ENCODE results near the gene UBE2B.
"Not testable (repeated sequence)": the region's sequence is repeated elsewhere in the genome, so short reads cannot be mapped to it uniquely, and the experiment has no call there.

UBE2B gene

DNA sequence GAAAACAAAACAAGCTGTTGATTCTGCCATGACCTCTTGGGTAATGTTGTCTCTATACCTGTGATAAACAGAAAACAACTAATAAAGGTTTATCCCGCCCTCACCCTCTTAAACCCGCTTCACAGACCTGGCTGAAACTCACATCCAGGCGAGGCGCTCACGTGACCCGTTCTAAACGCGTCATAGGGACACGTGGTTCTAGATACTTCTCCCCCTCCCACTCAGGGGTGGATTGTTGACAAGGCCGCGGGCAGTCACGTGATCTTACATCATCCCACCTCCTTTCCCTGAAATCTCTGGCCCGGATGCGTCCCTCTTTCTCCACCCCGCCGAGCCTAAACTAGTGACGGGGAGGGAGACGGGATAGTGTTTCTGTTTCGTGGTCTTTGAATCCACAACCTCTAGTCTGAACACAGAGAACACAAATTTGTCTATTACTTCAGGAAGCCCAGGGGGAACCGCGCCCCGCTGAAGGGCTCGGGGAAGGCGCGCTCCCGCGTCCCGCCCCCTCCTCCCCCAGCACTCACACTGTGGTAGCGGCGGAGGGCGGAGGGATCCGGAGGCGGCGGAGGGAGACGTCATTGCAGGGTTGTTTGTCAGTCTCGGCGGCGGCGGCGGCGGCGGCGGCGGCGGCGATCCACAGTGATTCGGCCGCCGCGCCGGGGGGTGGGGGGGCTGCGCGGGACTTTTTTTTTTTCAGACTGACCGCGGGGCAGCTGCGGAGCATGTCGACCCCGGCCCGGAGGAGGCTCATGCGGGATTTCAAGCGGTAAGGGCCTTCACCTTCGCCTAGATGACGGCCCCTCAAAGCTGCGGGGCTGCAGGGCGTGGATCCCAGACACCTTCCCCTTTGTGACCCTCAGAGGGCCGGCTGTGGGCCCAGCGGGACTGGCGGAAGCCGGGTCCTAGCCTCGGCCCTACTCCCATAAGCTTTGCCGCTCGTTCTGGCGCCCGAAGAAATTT, at the start of gene UBE2B:
UBE2B (plus strand) TSS at position 699 of the 963 bp plus-strand sequence; CDS start at position 726, 27 bp downstream.
- peak; percentile 95 to 99 for DNase-seq

DNA sequence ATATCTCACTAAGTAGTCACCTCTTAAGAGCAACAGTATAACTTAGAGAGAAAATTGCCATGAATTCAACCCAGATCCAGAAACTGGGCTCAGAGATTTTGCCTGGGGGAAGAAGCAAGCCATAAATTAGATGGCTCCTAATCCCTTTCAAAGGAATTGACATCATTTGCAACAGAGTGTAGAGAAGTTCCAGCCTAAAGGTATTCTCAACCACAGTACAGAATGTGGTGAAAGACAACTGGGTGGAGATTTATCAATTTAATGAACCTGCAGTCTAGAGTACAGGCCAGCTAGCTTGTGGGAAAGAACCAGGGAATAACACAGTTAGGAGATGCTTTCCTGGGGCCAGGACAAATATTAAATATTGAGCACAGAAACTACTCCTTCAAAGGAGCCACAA, 44.0 kb upstream of the UBE2B start:
- DNase-seq = no peak

- no peak for DNase-seq
Observed at GRCh38 chr5:134328619-134329018, 42.8 kb upstream of the UBE2B start.

DNA sequence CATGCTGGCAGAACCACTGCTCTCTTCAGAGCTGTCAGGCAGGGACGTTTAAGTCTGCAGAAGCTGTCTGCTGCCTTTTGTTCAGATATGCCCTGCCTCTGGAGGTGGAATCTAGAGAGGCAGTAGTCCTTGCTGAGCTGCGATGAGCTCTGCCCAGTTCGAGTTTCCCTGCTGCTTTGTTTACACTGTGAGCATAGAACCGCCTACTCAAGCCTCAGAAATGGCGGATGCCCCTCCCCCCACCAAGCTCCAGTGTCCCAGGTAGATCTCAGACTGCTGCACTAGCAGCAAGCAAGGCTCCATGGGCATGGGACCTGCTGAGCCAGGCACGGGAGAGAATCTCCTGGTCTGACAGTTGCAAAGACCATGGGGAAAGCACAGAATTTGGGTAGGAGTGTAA, 34.5 kb upstream of the UBE2B start:
- not testable (repeated sequence) for DNase-seq

DNA sequence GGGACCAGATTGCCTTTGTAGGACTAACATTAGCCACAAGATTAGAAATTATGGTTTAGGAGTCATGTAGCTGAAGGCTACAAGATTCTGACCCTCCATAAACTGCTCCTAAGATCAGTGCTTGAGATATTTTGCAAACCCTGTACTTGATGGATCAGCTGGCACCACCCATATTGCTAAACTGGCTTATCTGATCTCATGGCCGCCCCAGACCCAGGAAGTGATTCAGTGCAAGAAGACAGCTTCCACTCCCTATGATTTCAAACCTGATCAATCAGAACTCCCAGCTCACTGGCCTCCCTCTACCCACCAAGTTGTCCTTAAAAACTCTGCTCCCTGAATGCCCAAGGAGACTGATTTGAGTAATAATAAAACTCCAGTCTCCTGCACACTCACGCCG, 27.9 kb upstream of the UBE2B start:
- not testable (repeated sequence) for DNase-seq

GRCh38 chr5:134345476-134345875, 25.9 kb upstream of the UBE2B start:
- DNase-seq = not testable (repeated sequence)

DNA sequence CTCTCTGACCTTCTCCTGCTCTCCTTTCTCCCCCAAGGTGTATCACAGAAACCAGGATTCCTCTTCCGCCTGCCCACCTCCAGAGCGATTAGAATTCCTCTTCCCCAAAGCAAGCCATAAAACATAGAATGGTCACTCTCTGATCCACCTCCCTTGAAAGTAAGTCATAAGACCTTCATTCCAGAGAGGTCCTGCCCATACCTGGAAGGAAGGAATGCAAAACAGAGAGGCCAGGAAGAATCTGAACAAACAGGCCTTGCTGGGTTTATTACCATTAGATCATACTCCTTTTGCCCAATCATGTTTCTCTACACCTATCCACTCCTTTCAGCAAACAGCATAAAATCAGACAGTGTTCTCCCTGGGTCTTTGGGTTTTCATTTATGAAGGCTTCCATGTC, 25.4 kb upstream of the UBE2B start:
- no peak for DNase-seq

DNA sequence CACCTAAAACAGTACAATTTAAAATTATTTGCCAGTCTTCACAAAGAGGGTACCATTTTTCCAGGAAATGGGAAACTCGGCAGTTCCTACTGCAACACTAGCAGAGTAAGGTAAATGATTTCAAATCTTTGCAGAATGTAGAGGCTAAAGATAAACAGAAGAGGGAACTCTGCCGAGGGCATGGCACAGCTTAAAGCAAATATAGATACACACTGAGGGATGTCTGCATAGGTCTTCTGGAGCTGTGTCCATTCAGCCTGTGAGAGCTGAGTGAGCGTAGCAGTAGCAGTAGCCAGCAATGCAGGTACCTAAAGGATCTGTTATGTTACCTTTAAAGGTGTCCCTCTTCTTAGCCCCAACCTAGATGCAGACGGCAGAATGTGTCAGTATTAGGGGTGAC, 21.9 kb upstream of the UBE2B start:
- no peak for DNase-seq

GRCh38 chr5:134355681-134356080, 15.7 kb upstream of the UBE2B start:
- DNase-seq = no peak

GRCh38 chr5:134365604-134366003, 5.8 kb upstream of the UBE2B start:
- DNase-seq = no peak

GRCh38 chr5:134370311-134370870, 978 bp upstream of the UBE2B start:
- DNase-seq = no peak

GRCh38 chr5:134371834-134372340, 518 bp downstream of the UBE2B start:
- DNase-seq = no peak

- DNase-seq = not testable (repeated sequence)
Observed at GRCh38 chr5:134373633-134374032, 2.3 kb downstream of the UBE2B start.

GRCh38 chr5:134374232-134374631, 2.9 kb downstream of the UBE2B start:
- no peak for DNase-seq

GRCh38 chr5:134380346-134380745, 9.0 kb downstream of the UBE2B start:
- DNase-seq = no peak

DNA sequence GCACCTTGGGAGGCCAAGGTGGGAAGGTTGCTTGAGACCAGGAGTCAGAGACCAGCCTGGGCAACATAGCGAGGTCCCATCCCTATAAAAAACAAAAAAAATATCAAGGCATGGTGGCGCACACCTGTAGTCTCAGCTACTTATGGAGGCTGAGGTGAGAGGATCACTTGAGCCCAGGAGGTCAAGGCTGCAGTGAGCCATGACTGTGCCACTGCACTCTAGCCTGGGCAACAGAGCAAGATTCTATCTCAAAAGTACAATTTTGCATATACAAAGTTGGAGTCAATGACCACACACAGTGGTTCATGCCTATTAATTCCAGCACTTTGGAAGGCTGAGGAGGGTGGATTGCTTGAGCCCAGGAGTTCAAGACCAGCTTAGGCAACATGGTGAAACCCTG, 10.8 kb downstream of the UBE2B start:
- DNase-seq = not testable (repeated sequence)

DNA sequence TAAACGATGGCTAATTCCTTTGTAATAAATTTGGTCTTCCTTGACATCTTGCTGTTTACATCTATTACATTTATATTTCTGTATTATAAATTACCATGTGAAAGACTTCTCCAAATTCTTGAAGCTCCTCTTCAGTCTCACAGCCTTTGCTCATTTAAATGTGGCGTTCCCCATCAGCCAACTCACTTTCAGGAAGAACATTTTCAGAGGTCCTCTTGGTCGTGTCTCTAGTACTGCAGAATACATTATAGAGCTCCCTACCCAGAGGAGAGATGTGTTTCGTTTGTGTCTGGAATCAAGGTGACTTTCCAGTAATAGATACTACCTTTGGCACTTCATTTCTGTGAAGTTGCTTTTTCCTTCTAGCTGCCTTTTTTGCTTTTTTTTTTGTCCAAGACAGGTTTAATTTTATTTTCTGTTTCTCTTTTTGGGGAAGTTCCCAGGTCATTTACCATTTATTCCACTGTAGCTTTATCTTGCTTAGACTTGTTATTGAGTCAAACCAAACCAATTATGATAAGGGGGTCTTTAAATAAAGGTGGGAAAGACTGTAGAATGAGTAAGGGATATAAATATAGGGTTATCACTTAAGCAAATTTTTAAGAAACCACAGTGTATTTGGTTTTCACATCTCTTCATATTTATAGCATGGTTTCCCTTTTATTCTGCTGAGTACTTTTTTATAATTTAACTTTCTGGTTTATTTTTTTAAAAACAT, 12.8 kb downstream of the UBE2B start:
- DNase-seq = no peak

DNA sequence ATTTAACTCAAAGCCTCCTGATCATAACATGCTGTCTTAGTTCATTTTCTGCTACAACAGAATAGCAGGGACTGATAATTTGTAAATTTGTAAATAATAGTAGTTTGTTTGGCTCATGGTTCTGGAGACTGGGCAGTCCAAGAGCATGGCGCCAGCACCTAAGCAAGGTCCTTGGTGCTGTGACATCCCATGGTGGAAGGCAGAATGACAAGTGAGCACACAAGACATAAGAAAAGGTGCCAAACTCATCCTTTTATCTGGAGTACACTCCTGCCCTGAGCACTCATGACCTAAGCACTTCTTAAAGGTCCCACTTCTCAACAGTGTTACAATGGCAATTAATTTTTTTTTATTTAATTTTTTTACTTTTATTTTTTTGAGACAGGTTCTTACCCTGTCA, 16.1 kb downstream of the UBE2B start:
- no peak for DNase-seq

- no peak for DNase-seq
Observed at GRCh38 chr5:134392301-134392700, 20.9 kb downstream of the UBE2B start.

DNA sequence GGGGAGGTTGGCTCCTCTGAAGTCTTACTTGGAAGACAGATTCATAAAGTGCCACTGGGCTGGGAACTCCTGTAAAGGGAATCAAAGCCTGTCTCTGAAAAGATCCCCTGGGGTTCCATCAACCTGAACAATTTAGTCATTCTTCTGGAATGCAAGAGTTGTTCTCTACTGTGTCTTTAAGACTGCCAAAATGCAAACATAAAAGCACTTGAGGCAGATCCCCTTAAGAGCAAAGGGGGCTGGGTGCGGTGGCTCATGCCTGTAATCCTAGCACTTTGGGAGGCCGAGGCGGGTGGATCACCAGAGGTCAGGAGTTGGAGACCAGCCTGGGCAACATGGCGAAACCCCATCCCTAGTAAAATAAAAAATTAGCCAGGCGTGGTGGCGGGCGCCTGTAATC, 23.6 kb downstream of the UBE2B start:
- DNase-seq = no peak

- no peak for DNase-seq
Observed at GRCh38 chr5:134396274-134396673, 24.9 kb downstream of the UBE2B start.

DNA sequence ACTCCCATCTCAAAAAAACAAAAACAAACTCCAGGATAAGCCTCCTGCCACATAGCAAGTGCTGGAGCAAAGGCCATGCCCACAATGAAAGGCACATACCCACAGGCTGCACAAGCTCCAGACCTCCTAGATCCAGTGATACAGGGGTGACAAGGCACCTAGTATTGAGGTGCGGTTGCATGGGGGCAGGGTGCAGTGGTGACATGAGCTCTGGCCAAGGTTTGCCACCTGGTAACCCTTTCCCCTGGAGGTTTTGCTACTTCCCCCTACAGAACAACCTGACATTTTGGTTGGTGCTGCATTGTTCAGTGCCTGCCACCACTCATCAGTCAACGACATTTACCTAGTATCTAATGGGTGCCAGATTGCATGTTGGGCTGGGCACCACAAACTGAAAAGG, 25.8 kb downstream of the UBE2B start:
- no peak for DNase-seq

- DNase-seq = no peak
Observed at GRCh38 chr5:134398609-134399155, 27.3 kb downstream of the UBE2B start.
